DOHH2 (cell line): ENCODE data around the gene RENBP.
"Not testable (repeated sequence)": the region's sequence is repeated elsewhere in the genome, so short reads cannot be mapped to it uniquely, and the experiment has no call there.

Experiments
- H3F3A ChIP-seq: fragments of 200-600 bp; sonication (generic), shearing (Covaris generic); 2 replicates; pipeline ENCODE4 v1.6.0; 2016; ENCODE audit warnings: antibody characterized with exemption, mild to moderate bottlenecking; ENCODE audit not compliant: control insufficient read depth, insufficient read depth
- H3K27ac ChIP-seq: fragments of 200-600 bp; sonication (generic); 2 replicates; pipeline ENCODE4 v1.5.1; 2014; ENCODE audit warnings: low read depth, mild to moderate bottlenecking, low read length, moderate library complexity
- H3K27me3 ChIP-seq: fragments of 200-600 bp; sonication (generic); 2 replicates; pipeline ENCODE4 v1.6.1; 2014; ENCODE audit warnings: mild to moderate bottlenecking, low read length, mixed read lengths; ENCODE audit not compliant: control insufficient read depth
- H3K36me3 ChIP-seq: fragments of 200-600 bp; sonication (generic); 2 replicates; pipeline ENCODE4 v1.6.1; 2014; ENCODE audit warnings: mild to moderate bottlenecking, low read length, moderate library complexity, mixed read lengths; ENCODE audit not compliant: control insufficient read depth
- H3K4me1 ChIP-seq: fragments of 200-600 bp; sonication (generic); 2 replicates; pipeline ENCODE4 v1.6.1; 2014; ENCODE audit warnings: mild to moderate bottlenecking, low read length, mixed read lengths; ENCODE audit not compliant: control insufficient read depth
- H3K4me2 ChIP-seq: fragments of 200-600 bp; sonication (generic); 2 replicates; pipeline ENCODE4 v1.6.0; 2014; ENCODE audit warnings: mild to moderate bottlenecking, low read length, moderate library complexity
- H3K4me3 ChIP-seq: fragments of 200-600 bp; sonication (generic); 2 replicates; pipeline ENCODE4 v1.5.1; 2014; ENCODE audit warnings: mild to moderate bottlenecking, low read length, mixed read lengths
- H3K79me2 ChIP-seq: fragments of 200-600 bp; sonication (generic); 2 replicates; pipeline ENCODE4 v1.6.1; 2014; ENCODE audit warnings: mild to moderate bottlenecking, low read length, mixed read lengths; ENCODE audit not compliant: control insufficient read depth
- H3K9me2 ChIP-seq: fragments of 200-600 bp; sonication (generic); replicated peaks from 2 replicates; pipeline ENCODE4 v1.6.1; 2014; ENCODE audit warnings: mild to moderate bottlenecking, low read length, mixed read lengths; ENCODE audit not compliant: control insufficient read depth
- H3K9me3 ChIP-seq: fragments of 200-600 bp; sonication (generic); 2 replicates; pipeline ENCODE4 v1.6.1; 2014; ENCODE audit warnings: antibody characterized with exemption, low read length, mixed read lengths; ENCODE audit not compliant: control insufficient read depth, insufficient read depth
- H4K20me1 ChIP-seq: fragments of 200-600 bp; sonication (generic); 2 replicates; pipeline ENCODE4 v1.6.0; 2014; ENCODE audit warnings: low read depth, mild to moderate bottlenecking, antibody characterized with exemption, low read length, moderate library complexity; ENCODE audit not compliant: control insufficient read depth, insufficient read depth
- CTCF ChIP-seq: fragments of 200-600 bp; sonication (generic); IDR thresholded peaks from one replicate; pipeline ENCODE4 v1.5.1; 2014; ENCODE audit warnings: antibody characterized with exemption, mild to moderate bottlenecking, low read depth, low read length; ENCODE audit not compliant: poor library complexity, severe bottlenecking
- EZH2phosphoT487 ChIP-seq: fragments of 200-600 bp; sonication (generic); IDR thresholded peaks from 2 replicates; pipeline ENCODE4 v1.6.1; 2017; ENCODE audit warnings: borderline replicate concordance, mild to moderate bottlenecking, antibody characterized with exemption, low read length, moderate library complexity, mixed read lengths

The RENBP gene

DNA sequence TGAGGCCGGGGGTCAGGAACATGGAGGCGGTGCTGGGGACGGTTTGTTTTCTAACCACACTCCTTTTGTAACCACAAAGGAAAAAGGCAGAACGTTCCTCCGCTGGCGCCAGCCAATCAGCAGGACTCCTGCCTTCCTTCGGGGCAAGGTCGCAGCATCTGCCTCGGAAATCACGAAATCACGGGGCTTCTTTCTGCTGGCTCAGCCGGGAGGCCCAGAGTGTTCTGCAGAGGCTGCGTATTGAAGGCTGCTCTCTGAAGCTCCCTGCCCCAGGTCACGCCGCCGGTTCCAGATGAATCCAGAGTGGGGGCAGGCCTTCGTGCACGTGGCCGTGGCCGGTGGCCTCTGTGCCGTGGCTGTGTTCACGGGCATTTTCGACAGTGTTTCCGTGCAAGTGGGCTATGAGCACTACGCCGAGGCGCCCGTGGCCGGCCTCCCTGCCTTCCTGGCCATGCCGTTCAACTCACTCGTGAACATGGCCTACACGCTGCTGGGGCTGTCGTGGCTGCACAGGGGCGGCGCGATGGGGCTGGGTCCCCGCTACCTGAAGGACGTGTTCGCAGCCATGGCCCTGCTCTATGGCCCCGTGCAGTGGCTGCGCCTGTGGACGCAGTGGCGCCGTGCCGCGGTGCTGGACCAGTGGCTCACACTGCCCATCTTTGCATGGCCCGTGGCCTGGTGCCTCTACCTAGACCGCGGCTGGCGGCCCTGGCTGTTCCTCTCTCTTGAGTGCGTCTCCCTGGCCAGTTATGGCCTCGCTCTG lies 37.5 kb upstream of the RENBP start:
- Histone ChIP-seq H3K4me3 (no peak overlapping the region), H3K27ac (no peak overlapping the region), H3K36me3 (no peaks in the 10 kb centered on the region)

GRCh38 chrX:153981231-153981630 lies 36.8 kb upstream of the RENBP start:
- no peaks in the 10 kb centered on the region for H3K36me3 ChIP-seq
- H3K27me3 ChIP-seq, result no peaks in the 10 kb centered on the region
- no peak overlapping the region for H3K4me3 ChIP-seq
- H4K20me1 ChIP-seq, result no peaks in the 10 kb centered on the region
- no peak overlapping the region for H3K4me2 ChIP-seq
- peaks cover 20% of the 10 kb centered on the region for H3K4me1 ChIP-seq
- no peak overlapping the region for H3K27ac ChIP-seq
- H3K79me2 ChIP-seq, result no peaks in the 10 kb centered on the region
- TF ChIP-seq CTCF (no peak), EZH2phosphoT487 (no peak)
- no peaks in the 10 kb centered on the region for H3K9me2 ChIP-seq
- H3K9me3 ChIP-seq, result no peaks in the 10 kb centered on the region
- no peaks in the 10 kb centered on the region for H3F3A ChIP-seq

More for the DNA sequence above, 37.5 kb upstream of the RENBP start:
- Histone ChIP-seq H3K9me2 (no peaks in the 10 kb centered on the region), H3K4me1 (peaks cover 20% of the 10 kb centered on the region), H3K9me3 (no peaks in the 10 kb centered on the region), H3K27me3 (no peaks in the 10 kb centered on the region), H3F3A (no peaks in the 10 kb centered on the region), H3K4me2 (no peak overlapping the region), H4K20me1 (no peaks in the 10 kb centered on the region), H3K79me2 (no peaks in the 10 kb centered on the region)
- TF ChIP-seq CTCF, result no peak
- TF ChIP-seq EZH2phosphoT487, result no peak

DNA sequence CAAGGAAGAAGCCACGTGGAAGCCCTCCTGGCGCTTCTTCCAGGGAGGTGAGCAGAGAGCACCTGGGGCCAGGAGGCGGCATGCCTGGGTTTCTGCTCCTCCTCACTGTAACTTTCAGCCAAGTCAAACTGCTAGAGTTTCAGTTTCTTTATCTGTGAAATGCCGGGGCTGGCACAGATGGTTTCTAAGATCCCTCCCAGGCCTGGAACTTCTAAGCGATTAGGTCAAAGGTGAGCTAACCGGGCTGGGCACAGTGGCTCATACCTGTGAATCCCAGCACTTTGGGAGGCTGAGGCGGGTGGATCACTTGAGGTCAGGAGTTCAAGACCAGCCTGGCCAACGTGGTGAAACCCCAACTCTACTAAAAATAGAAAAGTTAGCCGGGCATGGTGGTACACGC lies 36.0 kb upstream of the RENBP start:
- H4K20me1 ChIP-seq, H3K27me3 ChIP-seq, H3F3A ChIP-seq, H3K4me3 ChIP-seq, H3K36me3 ChIP-seq, H3K4me2 ChIP-seq, H3K9me2 ChIP-seq, H3K79me2 ChIP-seq, H3K27ac ChIP-seq, H3K9me3 ChIP-seq: not testable (repeated sequence)
- peaks cover 18% of the 10 kb centered on the region for H3K4me1 ChIP-seq

DNA sequence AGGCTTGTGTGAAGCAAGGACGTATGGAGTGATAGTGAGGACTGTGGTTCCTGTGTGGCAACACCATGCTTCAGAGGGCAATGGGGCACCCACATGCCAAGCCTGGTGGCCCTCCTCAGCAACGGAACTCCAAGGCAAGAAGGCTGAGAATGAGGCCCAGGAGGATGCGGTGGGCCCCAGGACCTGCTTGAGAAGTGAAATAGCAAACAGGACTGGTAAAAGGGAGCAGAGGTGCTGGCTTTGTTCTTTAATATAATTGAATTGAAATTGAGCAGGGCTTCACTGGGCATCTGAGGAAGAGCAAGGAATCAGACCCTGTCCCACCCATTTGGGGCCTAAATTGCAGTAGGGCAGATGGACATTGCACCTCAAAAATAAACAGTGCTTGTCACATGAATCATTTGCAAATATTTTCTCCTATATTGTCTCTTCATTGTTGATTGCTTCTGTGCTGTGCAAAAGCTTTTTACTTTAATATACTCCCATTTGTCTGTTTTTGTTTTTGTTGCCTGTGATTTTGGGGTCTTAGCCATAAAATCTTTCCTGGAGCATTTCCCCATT lies 30.4 kb upstream of the RENBP start:
- Histone ChIP-seq H3F3A (0 out of 2 replicates have a peak, but pooled peaks cover 3% of the 10 kb centered on the region), H3K9me2 (no peaks in the 10 kb centered on the region), H3K36me3 (peaks cover 16% of the 10 kb centered on the region), H3K79me2 (peaks cover 37% of the 10 kb centered on the region), H3K27me3 (no peaks in the 10 kb centered on the region), H3K9me3 (no peaks in the 10 kb centered on the region), H3K4me3 (no peak overlapping the region), H4K20me1 (no peaks in the 10 kb centered on the region), H3K4me1 (peaks cover 16% of the 10 kb centered on the region), H3K4me2 (peak overlapping the region; percentile 91), H3K27ac (no peak overlapping the region)
- TF ChIP-seq CTCF (no peak), EZH2phosphoT487 (no peak)
